Renal cortex interstitium (tissue), 11 donors: ENCODE results near the gene EPHA7. TPM values are rescaled to one million over a fixed set of nuclear protein-coding genes. Genes with fewer than 3 reads are reported as not detected.

ENCODE experiments used
- DNase-seq, 11 donors: peaks; one replicate each; pipeline ENCODE4 v3.0.0-alpha.2; 2013; ENCODE audit warnings: low read depth in 9 of 11, low spot score in 4 of 11; ENCODE audit errors: extremely low read depth in 1 of 11
- polyA plus RNA-seq, 3 donors: library from polyadenylated mRNA; unstranded; fragments of 120-200 nt; gene quantifications; one replicate each; pipeline ENCODE4 v1.2.1, GENCODE V29; 2013; ENCODE audit not compliant: insufficient read length in 3 of 3

The EPHA7 gene
- polyA plus RNA-seq, 3 donors: 42.8 to 49.3 (median 46.5) TPM

DNA sequence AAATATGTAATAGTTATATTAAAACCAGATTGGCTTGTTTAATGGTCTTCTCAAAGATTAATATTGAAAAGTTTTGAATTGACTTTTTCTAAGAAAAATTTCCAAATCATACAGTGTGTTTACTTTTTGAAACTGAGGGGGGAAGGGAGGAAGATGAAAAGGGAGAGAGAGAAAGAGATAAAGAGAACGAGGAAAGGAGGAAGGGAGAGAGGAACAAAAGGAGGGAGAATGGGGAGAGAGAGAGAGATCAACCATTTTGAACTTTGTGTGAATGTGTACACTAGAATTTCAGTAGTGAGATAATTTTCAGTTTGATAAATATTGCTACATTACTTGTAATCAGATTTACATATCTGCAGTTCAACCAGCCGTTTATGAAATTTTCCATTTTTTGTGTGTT, 124.5 kb downstream of the EPHA7 start:
- DNase-seq: no peak

DNA sequence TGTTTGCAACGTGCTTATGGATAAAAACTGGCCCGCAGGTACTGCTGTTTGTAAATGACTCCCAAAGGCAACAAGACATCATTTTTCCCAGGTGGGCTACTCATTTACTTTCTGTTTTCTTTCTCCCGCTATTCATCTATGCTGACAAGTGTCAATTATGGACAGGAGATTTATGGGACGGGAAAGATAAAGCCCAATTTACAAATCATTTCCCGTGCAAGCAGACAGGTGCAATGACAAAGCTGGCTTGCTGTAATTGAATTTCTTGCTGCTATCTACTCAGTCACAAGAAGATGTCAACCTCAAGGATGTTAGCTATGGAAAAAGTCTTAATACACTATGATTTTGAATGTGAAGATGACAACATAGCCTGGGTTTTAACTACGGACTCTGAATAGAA, 125.5 kb downstream of the EPHA7 start:
- no peak for DNase-seq

DNA sequence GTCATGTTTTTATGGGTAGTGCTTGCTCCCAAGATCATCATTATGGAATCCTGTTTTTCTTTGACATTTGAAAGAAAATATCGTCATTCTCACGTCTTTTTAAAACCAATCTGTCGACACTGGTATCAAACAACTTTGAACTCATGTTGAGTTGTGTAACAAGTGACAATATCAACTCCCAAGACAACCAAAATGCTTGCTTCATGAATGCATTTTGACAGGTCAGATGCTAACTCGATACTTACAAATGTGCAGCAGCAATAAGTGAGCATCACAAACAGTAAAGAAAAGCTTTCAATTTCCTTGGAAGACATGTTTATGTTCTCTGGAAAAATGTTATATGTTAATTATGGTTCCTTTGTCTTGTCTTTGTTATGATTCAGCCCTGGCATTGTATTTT, 125.9 kb downstream of the EPHA7 start:
- DNase-seq: no peak

DNA sequence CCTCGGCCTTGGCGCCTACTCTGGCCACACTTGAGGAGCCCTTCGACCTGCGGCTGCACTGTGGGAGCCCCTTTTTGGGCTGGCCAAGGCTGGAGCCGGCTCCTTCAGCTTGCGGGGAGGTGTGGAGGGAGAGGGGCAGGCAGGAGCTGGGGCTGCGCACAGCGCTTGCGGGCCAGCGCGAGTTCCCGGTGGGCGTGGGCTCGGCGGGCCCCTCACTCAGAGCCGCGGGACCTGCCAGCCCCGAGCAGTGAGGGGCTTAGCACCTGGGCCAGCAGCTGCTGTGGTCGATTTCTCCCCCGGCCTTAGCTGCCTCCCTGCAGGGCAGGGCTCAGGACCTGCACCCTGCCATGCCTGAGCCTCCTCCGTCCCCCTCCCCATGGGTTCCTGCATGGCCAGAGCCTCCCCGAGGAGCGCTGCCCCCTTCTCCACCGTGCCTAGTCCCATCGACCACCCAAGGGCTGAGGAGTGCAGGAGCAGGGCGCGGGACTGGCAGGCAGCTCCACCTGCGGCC, 136.8 kb downstream of the EPHA7 start:
- no peak for DNase-seq

DNA sequence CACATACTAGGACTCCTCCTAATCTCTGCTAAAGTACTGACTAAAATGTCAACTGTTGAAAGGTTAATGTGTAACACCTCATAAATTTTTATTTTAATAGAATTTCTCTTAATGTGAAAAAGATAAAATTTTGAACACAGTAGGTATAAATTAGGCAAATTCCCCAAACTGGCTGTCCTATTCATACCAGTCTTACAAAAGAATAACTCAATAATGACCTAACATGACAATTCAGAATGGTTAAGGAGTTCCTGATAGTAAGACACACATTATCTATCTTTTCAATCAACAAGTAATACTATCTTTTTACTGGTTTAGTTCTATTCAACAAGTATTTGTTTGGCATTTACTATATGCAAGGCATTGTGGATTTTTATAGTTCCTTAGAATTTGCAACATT, 141.1 kb downstream of the EPHA7 start:
- DNase-seq: no peak

DNA sequence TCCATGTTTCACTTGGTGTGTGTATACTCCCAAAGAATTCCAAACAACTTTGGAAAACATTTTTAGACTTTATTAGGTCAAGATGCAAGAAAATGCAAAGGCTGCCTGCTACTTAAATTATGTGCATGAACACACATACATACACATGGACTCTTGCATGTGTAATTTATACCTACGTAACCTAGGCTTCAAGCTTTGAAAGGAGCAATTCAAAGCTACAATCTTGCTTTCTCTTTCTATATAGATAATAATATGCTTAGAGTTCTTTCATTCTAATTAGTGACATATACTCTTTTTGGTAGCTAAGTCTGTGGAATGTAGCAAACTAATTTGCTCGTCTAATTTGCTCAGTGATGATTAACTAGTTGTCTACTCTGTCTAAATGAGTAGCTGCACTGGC, 146.5 kb downstream of the EPHA7 start:
- DNase-seq: peak in 3 of 11 donors; percentile 1 to 7 (median 5)

DNA sequence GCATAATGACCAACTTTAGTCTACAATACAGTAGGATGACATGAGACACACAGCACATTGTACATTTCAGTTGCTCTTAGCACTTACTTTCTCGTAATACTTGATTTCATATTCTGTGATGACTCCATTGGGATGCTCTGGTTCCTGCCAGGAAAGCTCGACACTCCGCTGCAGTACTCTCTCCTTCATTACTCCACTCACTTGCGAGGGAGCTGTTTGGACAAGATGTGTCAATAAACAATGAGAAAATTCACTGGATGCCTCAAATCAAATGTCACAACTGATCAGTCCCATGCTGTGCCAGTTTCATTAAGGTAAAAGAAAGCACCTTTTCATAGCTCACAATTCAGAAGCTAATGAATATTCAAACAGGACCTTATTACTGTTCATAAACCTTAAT, 147.1 kb downstream of the EPHA7 start:
- DNase-seq: no peak

DNA sequence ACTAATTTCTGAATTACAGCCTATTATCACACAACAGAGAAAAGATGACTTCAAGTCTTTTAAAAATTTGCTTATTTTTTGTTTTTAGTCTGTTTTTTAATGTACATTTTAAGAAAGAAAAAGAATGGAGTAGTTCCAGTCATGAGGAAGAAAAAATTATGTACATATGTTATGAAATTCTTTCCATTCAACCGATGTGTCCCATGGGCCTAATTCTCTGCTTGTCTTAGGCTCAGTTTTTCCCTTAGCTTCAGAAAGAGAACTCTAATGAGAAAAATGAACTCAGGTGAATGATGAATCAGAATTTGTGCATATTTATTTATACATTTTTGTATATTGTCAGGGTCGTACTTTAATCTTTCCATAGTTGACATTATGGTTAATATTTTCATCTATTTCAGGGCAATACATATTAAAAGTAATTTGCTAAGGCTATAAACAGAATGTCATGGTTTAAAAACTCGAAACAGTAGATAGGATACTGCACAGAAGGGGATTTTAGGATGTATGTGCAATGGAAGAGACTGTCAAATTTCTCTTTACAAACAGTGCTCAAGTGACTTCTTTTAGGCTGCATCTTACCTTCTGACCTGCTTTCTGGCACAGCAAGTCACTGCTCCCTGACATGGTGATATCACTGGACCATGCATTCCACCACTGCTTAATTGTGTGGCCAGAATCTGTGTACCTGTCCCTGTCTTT, 153.1 kb downstream of the EPHA7 start:
- no peak for DNase-seq

DNA sequence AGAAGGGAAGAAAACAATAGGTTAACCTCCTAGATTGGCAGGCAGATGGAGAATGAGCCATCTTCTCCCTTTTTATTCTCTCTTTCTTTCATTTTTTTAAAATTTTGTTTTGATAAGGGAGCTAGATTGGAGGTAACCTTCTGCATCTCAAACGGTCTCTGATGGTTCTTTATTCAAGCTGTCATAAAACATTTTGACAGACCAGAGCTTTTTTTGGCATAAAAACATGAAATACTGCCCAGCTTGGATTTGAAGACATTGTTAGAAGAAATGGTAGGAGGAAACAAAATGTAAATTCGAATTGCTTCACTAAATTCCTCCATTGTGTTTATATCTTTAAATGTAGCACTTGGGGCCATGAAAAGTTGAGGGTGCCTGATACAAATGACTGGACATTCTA, 158.5 kb downstream of the EPHA7 start:
- DNase-seq: no peak

DNA sequence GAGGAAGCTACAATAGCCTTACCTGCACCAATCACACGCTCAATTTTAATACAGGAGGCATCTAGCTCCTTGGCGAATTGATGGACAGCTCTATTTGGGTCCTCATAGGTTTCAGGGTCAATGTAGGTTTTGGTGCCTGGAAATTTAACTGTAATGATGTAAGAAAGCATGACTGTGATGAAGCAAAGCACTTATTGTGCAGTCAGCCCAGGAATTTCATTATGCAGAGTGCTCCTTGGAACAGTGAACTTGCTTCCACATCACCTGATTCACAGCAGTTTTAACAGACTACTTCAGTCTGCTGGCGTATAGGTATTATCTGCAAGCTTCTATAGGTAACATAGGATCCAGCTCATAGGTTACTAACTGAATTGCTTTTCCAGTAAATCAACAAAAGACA, 160.0 kb downstream of the EPHA7 start:
- DNase-seq: no peak

DNA sequence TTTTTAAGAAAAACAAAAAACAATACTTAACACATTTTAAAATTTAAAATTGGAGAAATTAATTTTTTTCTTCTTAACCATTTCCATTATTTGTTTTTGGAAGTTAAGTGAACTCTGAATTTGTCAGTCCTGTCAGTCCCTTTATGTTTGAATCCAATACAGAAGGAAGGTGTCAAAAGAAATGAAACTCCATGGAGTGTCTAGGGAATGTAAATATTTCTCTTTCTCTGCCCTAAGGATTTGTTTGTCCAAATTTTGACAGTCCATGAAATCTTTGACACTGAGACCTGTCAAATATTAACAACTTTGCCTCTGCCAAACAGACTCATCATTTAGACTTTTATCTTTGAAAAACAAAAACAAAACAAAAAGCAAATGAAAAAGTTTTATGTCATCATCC, 166.4 kb downstream of the EPHA7 start:
- no peak for DNase-seq

DNA sequence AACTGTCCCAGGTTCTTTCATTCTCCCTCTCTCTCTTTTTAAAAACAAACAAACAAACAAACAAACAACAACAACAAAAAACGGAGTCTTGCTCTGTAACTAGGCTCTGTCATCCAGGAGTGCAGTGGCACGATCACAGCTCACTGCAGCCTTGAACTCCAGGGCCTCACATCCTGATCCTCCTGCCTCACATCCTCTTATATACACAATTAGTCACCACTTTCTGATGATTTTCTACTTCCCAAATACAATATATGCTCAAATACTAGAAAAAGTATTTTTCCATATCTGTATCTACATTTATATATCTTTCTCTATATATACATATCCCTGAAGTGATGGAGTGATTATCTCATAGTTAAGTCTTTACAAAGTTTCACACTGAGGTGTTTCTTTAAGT, 170.7 kb downstream of the EPHA7 start:
- no peak for DNase-seq

DNA sequence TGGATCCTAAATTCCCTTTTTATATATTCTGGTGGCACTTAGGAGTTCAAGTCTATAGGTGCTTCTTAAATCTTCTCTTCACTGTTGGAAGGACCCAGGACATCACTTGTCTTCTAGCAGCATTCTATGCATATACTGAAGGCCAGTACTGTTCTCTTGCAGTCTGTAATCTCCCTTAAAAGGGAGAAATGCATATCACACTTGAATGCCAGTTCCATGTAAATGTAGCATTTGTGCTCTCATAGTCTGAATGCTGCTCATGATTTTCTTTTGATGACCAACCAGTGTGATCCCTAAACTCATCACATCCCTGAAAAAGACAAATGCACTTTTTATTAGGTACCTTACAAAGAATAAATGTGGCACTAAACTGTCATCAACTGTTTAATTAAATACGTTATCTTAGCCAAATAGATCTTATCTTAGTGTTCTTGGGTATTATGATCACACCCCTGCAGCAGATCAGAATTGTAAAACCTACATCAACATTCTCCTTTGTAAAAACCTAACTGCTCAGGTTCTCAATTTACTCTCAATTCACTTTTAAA, 176.1 kb downstream of the EPHA7 start:
- DNase-seq: no peak

DNA sequence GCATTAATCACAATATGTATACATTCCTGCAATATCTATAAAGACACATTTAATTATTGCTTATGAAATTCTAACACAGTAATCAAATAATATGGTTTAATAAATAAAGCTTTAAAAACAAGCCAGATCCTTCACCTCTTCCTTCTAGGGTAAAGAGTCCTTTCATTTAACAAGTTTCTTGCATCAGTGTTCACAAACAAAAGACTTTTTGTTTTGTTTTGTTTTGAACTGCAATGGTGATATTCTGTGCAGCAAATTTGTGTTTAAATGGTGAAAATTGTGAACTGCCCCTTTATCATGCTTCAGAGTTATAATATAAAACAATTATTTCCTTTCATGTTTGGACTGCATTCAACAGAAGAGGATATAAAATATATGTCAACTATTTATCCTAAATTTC, 177.3 kb downstream of the EPHA7 start:
- no peak for DNase-seq

DNA sequence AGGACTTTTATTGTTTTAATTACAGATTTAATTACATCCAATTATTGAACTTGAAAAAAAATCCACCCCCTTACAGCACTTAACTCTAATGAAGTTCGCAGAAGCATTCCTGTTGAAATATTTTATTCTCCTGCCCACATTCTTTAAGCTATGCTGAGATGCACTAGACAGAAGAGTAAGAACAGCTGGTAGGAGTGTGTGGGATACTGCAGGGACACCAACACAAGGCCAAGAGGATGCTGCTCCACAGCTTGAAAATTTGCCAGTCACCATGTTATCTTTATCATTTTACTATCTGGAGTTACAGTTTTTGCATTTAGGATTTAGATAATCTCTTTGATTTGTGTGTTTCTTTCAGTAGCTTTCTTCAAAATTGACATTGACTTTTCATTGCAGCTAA, 180.7 kb downstream of the EPHA7 start:
- DNase-seq: peak in 1 of 11 donors; percentile 11

DNA sequence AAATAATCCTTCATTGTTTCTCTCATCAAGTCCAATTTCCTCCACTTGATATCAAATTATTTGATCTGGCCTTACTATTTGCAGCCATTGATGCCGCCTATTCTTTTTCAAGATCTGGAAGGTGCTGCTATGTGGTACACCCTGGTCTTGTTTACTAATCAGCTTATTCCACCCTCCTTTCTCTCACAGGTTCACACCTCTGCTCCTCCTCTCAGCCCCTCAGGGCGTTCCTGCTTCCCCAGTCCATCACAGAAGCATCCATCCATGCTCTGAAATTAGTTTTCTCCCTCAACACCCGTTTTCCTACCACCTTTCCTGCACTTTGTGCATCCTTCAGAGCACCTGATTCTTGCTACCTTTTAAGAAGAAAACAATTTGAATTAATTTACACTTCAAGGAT, 183.6 kb downstream of the EPHA7 start:
- no peak for DNase-seq

DNA sequence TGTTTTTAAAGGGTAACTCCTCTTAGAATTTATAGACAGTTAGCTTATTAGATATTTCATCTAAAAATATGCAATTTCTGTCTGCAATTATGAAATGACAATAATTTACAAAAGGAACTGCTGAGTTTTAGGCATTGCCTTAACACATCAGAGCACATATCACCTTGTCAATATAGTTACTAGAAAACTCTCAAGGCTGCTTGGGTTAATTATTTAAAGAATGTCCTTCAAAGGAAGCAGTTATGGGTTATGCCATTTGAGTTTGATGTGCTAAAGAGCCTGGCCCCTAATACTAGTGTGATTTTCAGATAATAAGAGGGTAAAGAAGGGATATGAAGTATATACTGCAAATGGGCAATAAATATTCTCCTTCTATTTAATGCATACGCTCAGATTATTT, 192.5 kb downstream of the EPHA7 start:
- peak in 3 of 11 donors; percentile 1 to 18 (median 7) for DNase-seq

DNA sequence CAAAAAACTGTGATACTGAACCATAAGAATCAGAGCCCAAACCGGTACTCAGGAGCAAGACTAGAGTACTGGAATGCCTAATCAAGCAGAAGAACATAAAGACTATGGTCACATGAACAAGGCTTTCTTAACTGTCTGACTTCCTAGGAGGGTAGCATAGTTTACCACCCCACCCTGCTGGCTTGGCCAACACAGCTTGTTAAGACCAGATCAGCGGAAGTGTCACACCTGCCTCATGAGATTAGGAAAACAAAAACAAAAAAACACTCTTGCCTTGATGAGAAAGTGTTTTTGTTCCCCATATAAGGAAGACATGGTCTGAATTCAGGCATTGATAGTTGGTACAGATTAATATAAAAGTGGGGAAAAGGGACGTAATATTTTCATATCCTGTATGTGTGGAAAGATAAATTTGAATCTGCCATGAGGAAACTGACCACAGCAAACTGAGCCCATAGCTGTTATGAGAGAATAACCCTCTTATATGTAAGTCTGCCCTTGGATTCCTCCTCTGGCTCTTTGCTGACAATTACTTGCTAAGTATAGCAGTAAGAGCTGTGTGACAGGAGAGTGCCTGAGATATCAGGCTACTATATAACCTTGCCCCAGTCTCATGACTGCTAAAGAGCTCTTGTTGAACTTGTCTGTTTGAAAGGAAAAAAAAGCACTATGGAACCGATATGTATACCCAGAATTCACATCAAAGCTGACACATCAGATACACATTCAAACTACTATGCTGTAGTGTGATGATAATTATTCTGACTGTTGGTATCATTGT, 197.1 kb downstream of the EPHA7 start:
- no peak for DNase-seq

DNA sequence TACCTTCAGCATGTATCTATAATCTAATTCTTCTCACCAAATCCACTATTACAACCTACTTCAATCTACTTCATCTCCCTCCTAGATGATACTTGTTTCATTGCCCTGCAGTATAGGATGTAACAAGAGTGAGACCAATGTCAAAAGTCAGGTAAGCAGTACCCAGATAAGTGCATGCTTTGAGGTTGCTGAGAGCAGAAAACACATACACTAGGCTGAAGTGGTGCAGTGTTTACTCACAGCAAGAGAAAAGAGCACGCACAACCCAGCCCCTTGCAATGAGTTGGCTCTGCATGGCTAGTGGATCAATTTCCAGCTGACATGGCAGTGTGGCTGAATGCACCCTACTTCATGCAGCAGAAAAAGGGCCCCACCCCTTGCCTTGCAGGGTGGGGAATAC, 199.9 kb downstream of the EPHA7 start:
- no peak for DNase-seq

DNA sequence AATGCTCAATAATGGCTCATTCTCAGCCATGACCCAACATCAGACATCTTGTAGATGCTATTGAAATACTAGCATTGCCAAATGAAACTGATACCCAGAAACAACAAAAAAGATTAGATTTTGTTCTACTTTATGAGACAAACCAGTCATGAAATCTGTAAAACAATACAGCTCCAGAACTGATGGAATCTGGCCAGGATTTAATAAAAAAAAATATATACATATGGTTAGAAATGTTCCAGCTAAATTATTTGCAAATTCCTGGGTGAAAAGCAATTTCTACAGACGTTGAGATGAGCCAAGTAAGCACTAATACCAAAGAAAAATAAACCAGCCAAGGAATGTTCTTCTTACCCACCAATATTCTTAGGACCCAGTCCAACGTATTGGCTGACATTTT, 201.3 kb downstream of the EPHA7 start:
- DNase-seq: no peak
